22Rv1 (cell line): ENCODE data around the gene FAM3A.

Experiments
- H3K27ac ChIP-seq: fragments of 450-650 bp; 2 replicates; pipeline ENCODE4 v1.5.1; 2017
- ZFX ChIP-seq: fragments of 450-650 bp; IDR thresholded peaks from 2 replicates; pipeline ENCODE4 v1.6.1; 2017; ENCODE audit warnings: antibody characterized with exemption, borderline replicate concordance
- TF ChIP-seq, protein P1 (sequence below): fragments of 450-650 bp; IDR thresholded peaks from 2 replicates; pipeline ENCODE4 v1.5.1; 2017; ENCODE audit warnings: mild to moderate bottlenecking

The FAM3A gene

DNA sequence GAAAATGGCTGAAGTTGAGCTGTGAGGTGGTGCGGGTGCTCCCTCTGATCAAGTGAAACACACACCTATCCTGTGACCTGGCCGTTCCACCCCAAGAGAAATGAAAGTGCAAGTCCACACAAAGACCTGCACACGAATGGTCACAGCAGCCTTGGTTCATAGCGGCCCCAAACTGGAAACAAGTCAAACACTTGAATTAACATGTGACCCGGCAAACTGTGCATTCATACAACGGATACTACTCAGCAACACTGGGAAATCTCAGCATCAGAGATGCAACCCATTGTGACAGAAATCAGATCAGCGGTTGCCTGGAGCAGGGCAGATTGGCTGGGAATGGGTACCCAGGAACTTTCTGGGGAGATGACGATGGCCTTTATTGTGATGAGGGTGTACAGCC lies 23.0 kb upstream of the FAM3A start:
- TF ChIP-seq ZFX: no peak
- TF ChIP-seq, protein P1, sequence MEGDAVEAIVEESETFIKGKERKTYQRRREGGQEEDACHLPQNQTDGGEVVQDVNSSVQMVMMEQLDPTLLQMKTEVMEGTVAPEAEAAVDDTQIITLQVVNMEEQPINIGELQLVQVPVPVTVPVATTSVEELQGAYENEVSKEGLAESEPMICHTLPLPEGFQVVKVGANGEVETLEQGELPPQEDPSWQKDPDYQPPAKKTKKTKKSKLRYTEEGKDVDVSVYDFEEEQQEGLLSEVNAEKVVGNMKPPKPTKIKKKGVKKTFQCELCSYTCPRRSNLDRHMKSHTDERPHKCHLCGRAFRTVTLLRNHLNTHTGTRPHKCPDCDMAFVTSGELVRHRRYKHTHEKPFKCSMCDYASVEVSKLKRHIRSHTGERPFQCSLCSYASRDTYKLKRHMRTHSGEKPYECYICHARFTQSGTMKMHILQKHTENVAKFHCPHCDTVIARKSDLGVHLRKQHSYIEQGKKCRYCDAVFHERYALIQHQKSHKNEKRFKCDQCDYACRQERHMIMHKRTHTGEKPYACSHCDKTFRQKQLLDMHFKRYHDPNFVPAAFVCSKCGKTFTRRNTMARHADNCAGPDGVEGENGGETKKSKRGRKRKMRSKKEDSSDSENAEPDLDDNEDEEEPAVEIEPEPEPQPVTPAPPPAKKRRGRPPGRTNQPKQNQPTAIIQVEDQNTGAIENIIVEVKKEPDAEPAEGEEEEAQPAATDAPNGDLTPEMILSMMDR: no peak
- no peak overlapping the region for H3K27ac ChIP-seq

DNA sequence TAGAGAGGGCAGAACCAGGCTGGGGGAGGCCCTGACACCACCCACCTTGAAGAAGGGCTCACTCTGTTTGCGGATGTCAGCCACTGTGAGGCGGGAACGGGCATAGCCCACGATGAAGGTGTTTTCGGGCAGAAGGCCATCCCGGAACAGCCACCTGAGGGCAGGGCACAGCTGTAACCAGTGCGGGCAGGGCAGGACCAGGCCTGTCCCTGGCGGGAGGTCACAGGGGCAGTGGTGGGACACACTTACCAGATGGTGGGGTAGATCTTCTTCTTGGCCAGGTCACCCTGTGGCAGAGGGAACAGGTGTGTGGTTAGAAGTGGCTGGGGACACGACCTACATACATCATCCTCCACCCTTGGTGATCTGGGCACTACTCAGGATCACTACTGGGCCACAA lies 19.9 kb upstream of the FAM3A start:
- TF ChIP-seq, protein P1: no peak
- TF ChIP-seq ZFX: no peak
- H3K27ac ChIP-seq: no peak overlapping the region

DNA sequence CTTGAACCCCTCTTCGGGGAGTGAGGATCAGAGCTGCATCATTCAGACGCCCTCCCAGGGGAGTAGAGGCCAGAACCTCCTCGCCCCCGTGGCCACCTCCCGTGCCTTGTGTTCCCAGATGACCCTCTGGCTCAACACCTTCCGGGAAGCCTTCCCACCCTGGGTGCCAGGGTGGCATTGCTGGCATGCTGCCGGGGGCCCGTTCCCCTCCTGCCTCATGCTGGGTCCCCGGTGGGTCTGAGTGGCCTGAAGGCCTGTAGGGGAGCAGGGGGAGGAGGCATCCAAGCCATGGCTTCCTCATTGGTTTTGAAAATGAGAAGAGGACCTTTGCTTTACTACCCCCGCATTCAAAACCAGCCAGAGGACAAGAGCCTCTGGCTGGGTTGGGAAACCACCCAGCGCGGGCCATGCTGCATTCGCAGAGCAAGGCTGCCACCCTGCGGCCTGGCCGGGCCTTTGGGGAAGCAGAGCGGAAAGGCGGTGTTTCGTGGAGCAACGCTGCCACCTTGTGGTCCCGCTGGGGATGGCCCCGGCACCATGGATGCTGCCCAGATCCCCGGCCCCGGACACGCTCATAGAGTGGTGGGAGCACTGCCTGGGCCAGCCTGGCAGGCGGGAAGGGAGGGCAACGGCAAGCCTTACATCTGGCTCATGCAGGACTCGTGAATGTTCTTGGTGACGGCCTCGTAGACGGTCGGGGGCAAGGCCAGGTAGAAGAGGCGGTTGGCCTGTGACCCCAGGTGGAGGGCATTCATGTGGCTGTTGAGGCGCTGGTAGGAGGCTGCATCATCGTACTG lies 18.7 kb upstream of the FAM3A start:
- no peak for TF ChIP-seq ZFX
- TF ChIP-seq, protein P1: peak; percentile 86
- H3K27ac ChIP-seq: no peak overlapping the region

DNA sequence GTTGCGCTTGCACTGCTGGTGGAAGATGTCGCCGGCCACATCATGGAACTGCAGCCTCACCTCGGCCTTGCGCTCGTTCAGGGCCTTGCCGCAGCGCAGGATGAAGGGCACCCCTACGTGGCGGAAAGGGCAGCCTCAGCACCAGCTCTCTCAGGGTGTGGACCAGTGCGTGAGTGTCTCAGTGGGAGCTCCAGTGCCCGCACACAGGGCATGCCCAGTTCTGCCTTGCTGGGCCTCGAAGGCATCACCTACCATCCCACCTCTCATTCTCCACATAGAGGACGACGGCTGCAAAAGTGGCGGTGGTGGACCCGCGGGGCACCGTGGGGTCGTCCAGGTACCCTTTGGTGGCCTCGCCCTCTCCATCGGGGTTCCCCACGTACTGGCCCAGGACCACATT lies 16.7 kb upstream of the FAM3A start:
- no peak overlapping the region for H3K27ac ChIP-seq
- TF ChIP-seq, protein P1: no peak
- no peak for TF ChIP-seq ZFX

DNA sequence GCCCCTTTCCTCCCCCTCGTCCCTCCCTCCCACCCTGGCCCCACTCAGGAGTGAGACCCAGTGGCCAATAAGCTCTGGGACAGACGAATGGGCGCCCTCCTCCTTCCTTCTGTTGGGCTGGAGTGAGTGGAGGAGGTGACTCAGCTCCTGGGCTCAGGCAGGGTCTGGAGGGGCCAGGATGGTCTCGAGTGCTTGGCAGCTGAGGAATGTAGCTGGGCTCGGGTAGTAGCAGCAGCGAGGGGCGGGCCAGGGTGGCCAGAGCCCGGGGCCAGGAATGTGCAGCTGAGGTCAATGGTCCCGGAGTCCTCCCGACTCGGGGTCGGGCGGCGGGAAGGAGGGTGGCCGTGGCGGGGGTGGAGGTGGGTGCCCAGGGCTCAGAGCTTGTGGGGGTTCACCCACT lies 15.6 kb upstream of the FAM3A start:
- TF ChIP-seq, protein P1: no peak
- no peak for TF ChIP-seq ZFX
- no peak overlapping the region for H3K27ac ChIP-seq

DNA sequence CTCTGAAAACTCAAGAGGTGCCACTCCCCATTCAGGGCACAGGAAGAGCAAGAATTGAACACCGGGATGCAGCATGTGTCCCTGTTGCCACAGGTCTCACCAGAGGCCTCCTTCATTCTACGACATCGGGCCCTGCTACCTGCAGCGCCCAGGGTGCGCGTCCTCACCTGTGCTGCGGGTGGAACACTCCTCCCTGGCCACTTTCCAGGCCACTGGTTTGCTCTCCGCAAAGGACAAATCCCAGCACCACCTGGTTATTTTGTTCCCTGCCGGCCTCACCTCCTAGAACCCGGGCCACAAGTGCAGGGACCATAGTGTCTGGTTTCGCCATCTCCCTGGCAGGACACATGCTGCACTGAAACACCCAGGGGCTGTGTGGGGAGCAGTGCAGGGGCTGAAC lies 14.3 kb upstream of the FAM3A start:
- TF ChIP-seq ZFX: no peak
- TF ChIP-seq, protein P1: no peak
- H3K27ac ChIP-seq: no peak overlapping the region

DNA sequence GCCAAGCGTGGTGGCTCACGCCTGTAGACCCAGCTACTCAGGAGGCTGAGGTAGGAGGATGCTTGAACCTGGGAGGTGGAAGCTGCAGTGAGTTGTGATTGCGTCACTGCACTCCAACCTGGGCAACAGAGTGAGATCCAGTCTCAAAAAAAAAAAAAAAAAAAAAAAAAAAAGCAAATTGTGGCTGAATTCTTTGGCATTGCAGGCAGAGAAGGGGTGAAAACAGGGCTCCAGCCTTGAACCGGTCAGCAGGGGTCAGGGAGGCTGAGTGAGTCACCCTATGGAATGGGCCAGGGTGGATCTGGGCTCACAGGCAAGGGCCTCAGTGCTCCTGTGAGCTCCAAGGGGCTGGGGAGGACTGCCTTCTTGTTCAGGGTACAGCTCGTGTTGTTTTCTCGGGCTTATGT lies 13.2 kb upstream of the FAM3A start:
- TF ChIP-seq ZFX: no peak
- no peak overlapping the region for H3K27ac ChIP-seq

DNA sequence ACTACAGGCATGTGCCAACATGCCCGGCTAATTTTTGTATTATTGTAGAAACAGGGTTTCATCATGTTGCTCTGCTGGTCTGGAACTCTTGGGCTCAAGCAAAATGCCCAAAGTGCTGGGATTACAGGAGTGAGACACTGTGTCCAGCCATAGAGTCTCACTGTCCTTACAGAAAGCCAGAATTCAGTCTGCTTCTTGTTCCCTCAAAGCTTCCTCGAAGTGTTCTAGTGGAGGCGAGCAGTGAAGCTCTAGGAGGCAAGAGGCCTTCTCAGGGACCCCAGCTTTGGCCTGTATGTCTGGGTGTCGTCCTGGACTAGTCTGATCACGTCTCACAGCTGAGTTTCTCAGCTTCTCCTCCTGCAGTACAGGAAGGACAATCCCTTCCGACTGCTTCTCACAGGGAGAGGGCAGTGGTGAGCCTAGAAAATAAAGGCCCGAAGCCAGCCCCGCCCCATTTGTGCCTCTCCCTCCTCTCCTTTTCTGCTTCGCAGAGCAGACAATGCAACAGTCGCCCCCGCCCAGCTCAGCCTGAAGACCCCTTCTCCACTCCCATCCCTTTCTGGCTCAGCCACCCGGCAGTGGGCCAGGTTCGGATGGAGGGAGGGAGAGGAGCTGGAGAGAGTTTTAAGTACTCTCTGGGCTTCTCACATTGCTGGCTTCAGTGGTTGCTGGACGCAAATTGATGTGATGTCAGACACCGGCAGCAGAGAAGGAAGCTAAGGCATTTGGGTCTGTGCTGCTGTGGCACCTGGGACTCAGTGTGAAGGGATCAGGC lies 11.1 kb upstream of the FAM3A start:
- TF ChIP-seq ZFX: no peak
- TF ChIP-seq, protein P1: peak; percentile 69
- peak overlapping the region; percentile 50 for H3K27ac ChIP-seq
